CD4-positive, alpha-beta memory T cell (primary cell): ENCODE results near the gene ULK4. TPM values are rescaled to one million over a fixed set of nuclear protein-coding genes. Genes with fewer than 3 reads are reported as not detected.

ENCODE experiments used
- CTCF ChIA-PET: fragments of 350-600 bp; sonication (Branson Sonifier 250); formaldehyde crosslinking; loops from one replicate; lab custom pipeline; 2021; ENCODE audit warnings: inconsistent platforms; ENCODE audit not compliant: partially characterized antibody; lab: Charles Lee
- POLR2A ChIA-PET: fragments of 350-600 bp; sonication (Branson Sonifier 250); formaldehyde crosslinking; loops from one replicate; lab custom pipeline; 2021; ENCODE audit not compliant: partially characterized antibody; lab: Charles Lee
- DNase-seq, 5 donors: peaks; one replicate each; pipeline versions ENCODE4 v3.0.0 to v3.0.0-alpha.2; 2020 to 2022; ENCODE audit warnings: mixed read lengths in 1 of 5
- H3K27ac ChIP-seq: one replicate; pipeline ENCODE4 v1.7.0; 2013; ENCODE audit warnings: low read depth, low read length
- H3K27me3 ChIP-seq: 2 replicates; pipeline ENCODE4 v1.7.0; 2013; ENCODE audit warnings: mild to moderate bottlenecking, low read length, moderate library complexity; ENCODE audit not compliant: insufficient read depth
- H3K36me3 ChIP-seq: 2 replicates; pipeline ENCODE4 v1.7.0; 2013; ENCODE audit warnings: mild to moderate bottlenecking, low read length, moderate library complexity; ENCODE audit not compliant: insufficient read depth
- H3K4me1 ChIP-seq: 2 replicates; pipeline ENCODE4 v1.7.0; 2013; ENCODE audit warnings: mild to moderate bottlenecking, low read length, moderate library complexity; ENCODE audit not compliant: insufficient read depth
- H3K4me3 ChIP-seq, 2 donors: one replicate each; pipeline ENCODE4 v1.7.0; 2013; ENCODE audit warnings: low read length in 2 of 2, mild to moderate bottlenecking in 1 of 2
- H3K9me3 ChIP-seq, 2 donors: one replicate each; pipeline ENCODE4 v1.7.0; 2013; ENCODE audit warnings: low read length in 2 of 2, control low read depth in 1 of 2; ENCODE audit not compliant: control insufficient read depth in 1 of 2
- H3K27ac Mint-ChIP-seq, 7 donors: one replicate each; pipeline ENCODE4 v1.8.0; 2020 to 2021; ENCODE audit warnings: mixed read lengths in 7 of 7, mild to moderate bottlenecking in 6 of 7, inconsistent platforms in 3 of 7, moderate library complexity in 3 of 7
- H3K27me3 Mint-ChIP-seq, 2 donors: one replicate each; pipeline ENCODE4 v1.8.0; 2020 to 2021; ENCODE audit warnings: mixed read lengths in 2 of 2
- H3K36me3 Mint-ChIP-seq, 2 donors: one replicate each; pipeline ENCODE4 v1.8.0; 2020 to 2021; ENCODE audit warnings: mixed read lengths in 2 of 2, inconsistent platforms in 1 of 2, mild to moderate bottlenecking in 1 of 2
- H3K4me1 Mint-ChIP-seq, 4 donors: one replicate each; pipeline ENCODE4 v1.8.0; 2020 to 2021; ENCODE audit warnings: mixed read lengths in 4 of 4, mild to moderate bottlenecking in 1 of 4
- H3K4me3 Mint-ChIP-seq, 8 donors: one replicate each; pipeline ENCODE4 v1.8.0; 2020 to 2021; ENCODE audit warnings: mixed read lengths in 8 of 8, mild to moderate bottlenecking in 7 of 8, moderate library complexity in 6 of 8, inconsistent platforms in 3 of 8
- H3K9me3 Mint-ChIP-seq, 8 donors: one replicate each; pipeline ENCODE4 v1.8.0; 2020 to 2021; ENCODE audit warnings: mixed read lengths in 8 of 8, mild to moderate bottlenecking in 5 of 8, inconsistent platforms in 3 of 8, moderate library complexity in 1 of 8
- intact Hi-C: fragments of 100-400 bp; cut with micrococcal nuclease; formaldehyde crosslinking; loops from one replicate; pipeline ENCODE4 v1.15.1; 2023
- polyA plus RNA-seq, 2 donors: library from polyadenylated mRNA; unstranded; fragments of 300-500 nt; fragmentation: Illumina TruSeq; gene quantifications; one replicate each; pipeline ENCODE4 v1.2.3, GENCODE V29; 2021
- total RNA-seq, 2 experiments: library from RNA; stranded (reverse); gene quantifications; one replicate each; pipeline ENCODE4 v1.2.3, GENCODE V29; 2021

The ULK4 gene
- total and polyA plus RNA-seq, 4 experiments from 2014 or later: 6.3 to 29.1 (median 19.2) TPM

GRCh38 chr3:41202075-41202833, 759.6 kb downstream of the ULK4 start:
- peaks cover 0 to 1% of the 10 kb centered on the region in 2 donors for H3K27me3 Mint-ChIP-seq
- H3K36me3 Mint-ChIP-seq: peaks cover 0 to 12% of the 10 kb centered on the region in 2 donors
- peaks cover 71% of the 10 kb centered on the region for H3K4me1 ChIP-seq
- peaks cover 54 to 72% (median 63%) of the 10 kb centered on the region in 4 donors for H3K4me1 Mint-ChIP-seq
- no peaks in the 10 kb centered on the region for H3K27me3 ChIP-seq
- H3K9me3 Mint-ChIP-seq: no peaks in the 10 kb centered on the region
- intact Hi-C loops: loop anchor here (5.0 to 10.0 kb wide), 2 partner anchors 35 to 157 kb away; no protein-coding TSS in a partner anchor
- CTCF ChIA-PET: interaction anchor here (1.1 to 1.5 kb wide), 4 partner anchors 11 to 102 kb away, joined by 3 to 8 read pairs (median 5); no protein-coding TSS in a partner anchor
- no peaks in the 10 kb centered on the region for H3K9me3 ChIP-seq
- H3K27ac ChIP-seq: no peak overlapping the region
- POLR2A ChIA-PET: interaction anchor here (0.6 to 4.3 kb wide), 3 partner anchors 9 to 1435 kb away, joined by 3 to 62 read pairs (median 3); no protein-coding TSS in a partner anchor
- H3K27ac Mint-ChIP-seq: peak overlapping the region in 4 of 7 donors; percentile 23 to 81 (median 67)
- H3K36me3 ChIP-seq: no peaks in the 10 kb centered on the region
- H3K4me3 Mint-ChIP-seq: peak overlapping the region; percentile 57 to 99 (median 96)
- DNase-seq: no peak
- H3K4me3 ChIP-seq: peak overlapping the region in 1 of 2 donors; percentile 16

- H3K4me1 ChIP-seq: peaks cover 55% of the 10 kb centered on the region
- Mint-ChIP-seq H3K36me3 (peaks cover 0 to 12% of the 10 kb centered on the region in 2 donors), H3K4me3 (peak overlapping the region; percentile 91 to 99 (median 96)), H3K27me3 (peaks cover 0 to 1% of the 10 kb centered on the region in 2 donors), H3K27ac (peak overlapping the region; percentile 81 to 96 (median 88)), H3K4me1 (peaks cover 40 to 56% (median 49%) of the 10 kb centered on the region in 4 donors), H3K9me3 (no peaks in the 10 kb centered on the region)
- ChIA-PET CTCF (no interaction called here), POLR2A (interaction anchor here (1.0 to 4.3 kb wide), 7 partner anchors 11 to 83 kb away, joined by 3 to 77 read pairs (median 4); no protein-coding TSS in a partner anchor)
- intact Hi-C loops: loop anchor here (1.0 to 10.0 kb wide), 4 partner anchors 9 to 156 kb away; no protein-coding TSS in a partner anchor
- no peaks in the 10 kb centered on the region for H3K9me3 ChIP-seq
- H3K4me3 ChIP-seq: peak overlapping the region; percentile 83 to 89
- H3K27ac ChIP-seq: peak overlapping the region; percentile 96
- no peaks in the 10 kb centered on the region for H3K36me3 ChIP-seq
- H3K27me3 ChIP-seq: no peaks in the 10 kb centered on the region
- peak; percentile 18 to 69 (median 33) for DNase-seq
Observed at GRCh38 chr3:41200669-41201021, 761.3 kb downstream of the ULK4 start.

- Histone ChIP-seq H3K4me1 (peaks cover 49% of the 10 kb centered on the region), H3K27ac (peak overlapping the region; percentile 96), H3K4me3 (peak overlapping the region; percentile 83 to 89), H3K36me3 (no peaks in the 10 kb centered on the region), H3K9me3 (no peaks in the 10 kb centered on the region), H3K27me3 (no peaks in the 10 kb centered on the region)
- Mint-ChIP-seq H3K27me3 (peaks cover 0 to 1% of the 10 kb centered on the region in 2 donors), H3K36me3 (peaks cover 0 to 12% of the 10 kb centered on the region in 2 donors), H3K27ac (peak overlapping the region; percentile 81 to 96 (median 91)), H3K9me3 (no peaks in the 10 kb centered on the region), H3K4me3 (peak overlapping the region; percentile 91 to 99 (median 96)), H3K4me1 (peaks cover 36 to 51% (median 44%) of the 10 kb centered on the region in 4 donors)
- peak in 3 of 5 donors; percentile 18 to 38 (median 37) for DNase-seq
- ChIA-PET POLR2A (interaction anchor here (0.8 to 4.3 kb wide), 34 partner anchors 8 to 1793 kb away, joined by 3 to 77 read pairs (median 5); partner anchors contain the start of genes EIF1B, RPL14, RPSA and ULK4), CTCF (interaction anchor here (1.0 to 2.0 kb wide), 3 partner anchors 8 to 61 kb away, joined by 3 to 4 read pairs (median 4); no protein-coding TSS in a partner anchor)
- intact Hi-C loops: loop anchor here (1.0 to 10.0 kb wide), 9 partner anchors 9 to 891 kb away; partner anchors contain the start of genes EIF1B and ULK4
Observed at GRCh38 chr3:41199866-41200668, 761.8 kb downstream of the ULK4 start.

GRCh38 chr3:41198950-41199865, 762.7 kb downstream of the ULK4 start, which contains the start of gene CTNNB1:
Gene CTNNB1 (plus strand): TSS chr3:41199505. CDS start chr3:41224069, 24,564 bp downstream.
- H3K27me3 ChIP-seq: no peaks in the 10 kb centered on the region
- Mint-ChIP-seq H3K4me3 (peak within 1 kb of the TSS; percentile 94 to 99 (median 96)), H3K9me3 (no peaks in the 10 kb centered on the region), H3K27me3 (peaks cover under 1 to 1% of the 10 kb centered on the region in 2 donors), H3K4me1 (peaks cover 28 to 43% (median 35%) of the 10 kb centered on the region in 4 donors), H3K27ac (peak within 1 kb of the TSS; percentile 91 to 98 (median 95)), H3K36me3 (peaks cover 0 to 12% of the 10 kb centered on the region in 2 donors)
- intact Hi-C loops: loop anchor here (1.0 to 2.0 kb wide), 5 partner anchors 82 to 890 kb away; partner anchors contain the start of genes EIF1B and ULK4
- peak; percentile 90 to 92 (median 91) for DNase-seq
- H3K4me3 ChIP-seq: peak within 1 kb of the TSS; percentile 83 to 89
- H3K9me3 ChIP-seq: no peaks in the 10 kb centered on the region
- peaks cover 41% of the 10 kb centered on the region for H3K4me1 ChIP-seq
- ChIA-PET POLR2A (interaction anchor here (0.8 to 4.3 kb wide), 36 partner anchors 8 to 1815 kb away, joined by 3 to 77 read pairs (median 5); partner anchors contain the start of genes EIF1B, RPL14, RPSA and ULK4), CTCF (interaction anchor here (0.9 to 2.0 kb wide), 5 partner anchors 8 to 60 kb away, joined by 3 to 4 read pairs (median 4); no protein-coding TSS in a partner anchor)
- H3K27ac ChIP-seq: peak within 1 kb of the TSS; percentile 96
- no peaks in the 10 kb centered on the region for H3K36me3 ChIP-seq

GRCh38 chr3:41198526-41198925, 763.4 kb downstream of the ULK4 start:
- intact Hi-C loops: loop anchor here (2.0 kb wide), 1 partner anchor 746 kb away; no protein-coding TSS in a partner anchor
- Histone ChIP-seq H3K9me3 (no peaks in the 10 kb centered on the region), H3K4me3 (peak overlapping the region in 1 of 2 donors; percentile 83), H3K27me3 (no peaks in the 10 kb centered on the region), H3K27ac (peak overlapping the region; percentile 96), H3K4me1 (peaks cover 34% of the 10 kb centered on the region), H3K36me3 (no peaks in the 10 kb centered on the region)
- Mint-ChIP-seq H3K27ac (peak overlapping the region; percentile 80 to 95 (median 87)), H3K27me3 (peaks cover 1 to 2% of the 10 kb centered on the region in 2 donors), H3K4me1 (peaks cover 24 to 36% (median 30%) of the 10 kb centered on the region in 4 donors), H3K4me3 (peak overlapping the region; percentile 88 to 92 (median 91)), H3K9me3 (no peaks in the 10 kb centered on the region), H3K36me3 (peaks cover 0 to 12% of the 10 kb centered on the region in 2 donors)
- ChIA-PET CTCF (interaction anchor here (1.1 to 2.0 kb wide), 3 partner anchors 9 to 59 kb away, joined by 3 to 4 read pairs (median 4); no protein-coding TSS in a partner anchor), POLR2A (interaction anchor here (1.0 to 4.3 kb wide), 21 partner anchors 9 to 1815 kb away, joined by 3 to 77 read pairs (median 6); partner anchors contain the start of genes RPL14 and ZNF621)
- DNase-seq: peak in 2 of 5 donors; percentile 19 to 47
